Liver (tissue), 3 donors: ENCODE data around the gene TFDP1.

Source experiments
- RXRA ChIP-seq, 2 donors: IDR thresholded peaks; 2 replicates each; pipeline ENCODE4 v1.6.1; 2017 to 2018; ENCODE audit warnings: antibody characterized with exemption in 2 of 2, mild to moderate bottlenecking in 1 of 2
- TF ChIP-seq, protein P1 (sequence below): fragments of 150-350 bp; IDR thresholded peaks from 2 replicates; pipeline ENCODE4 v1.5.1; 2017; ENCODE audit warnings: improper control_type of control experiment, low read depth, low read length; ENCODE audit not compliant: missing input control
- donor health status: healthy.
- donor health status: healthy.

DNA sequence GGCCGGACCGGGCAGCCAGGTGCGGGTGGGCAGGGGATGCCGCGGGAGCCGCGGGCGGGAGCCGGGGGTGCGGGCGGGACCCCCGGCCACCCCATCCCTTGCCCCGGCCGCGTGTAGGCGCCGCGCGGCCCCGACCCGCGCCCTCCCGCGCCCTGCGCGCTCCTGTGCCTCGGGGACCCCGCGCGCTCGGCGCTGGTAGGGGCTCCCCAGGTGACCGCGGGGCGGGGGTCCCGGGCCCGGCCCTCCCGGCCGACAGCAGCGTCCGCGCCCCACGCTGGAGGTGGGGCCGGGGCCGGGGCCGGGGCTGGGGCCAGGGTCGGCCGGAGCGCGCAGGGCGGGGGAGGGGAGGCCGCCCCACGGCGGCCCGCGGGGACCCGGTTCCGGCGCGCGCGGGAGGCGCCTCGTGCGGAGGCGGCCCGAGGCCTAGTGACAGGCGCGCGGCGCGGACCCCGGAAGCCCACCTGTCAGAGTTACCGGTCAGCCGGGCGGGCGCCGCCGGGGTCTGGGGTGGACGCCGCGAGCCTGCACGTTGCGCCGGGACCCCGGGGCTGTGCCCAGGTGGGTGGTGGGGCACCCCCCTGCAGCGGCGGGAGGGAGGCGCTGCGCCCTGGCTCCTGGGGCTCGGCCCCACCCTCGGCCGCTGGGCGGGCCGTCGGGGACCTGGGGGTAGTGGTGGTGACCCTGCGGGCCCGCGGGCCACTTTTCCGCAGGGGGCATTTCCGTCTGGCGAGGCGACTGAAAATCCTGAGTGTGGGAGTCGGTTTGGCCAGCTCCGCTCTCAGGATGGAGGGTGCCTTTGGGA, 518 bp downstream of the TFDP1 start:
- TF ChIP-seq, protein P1, sequence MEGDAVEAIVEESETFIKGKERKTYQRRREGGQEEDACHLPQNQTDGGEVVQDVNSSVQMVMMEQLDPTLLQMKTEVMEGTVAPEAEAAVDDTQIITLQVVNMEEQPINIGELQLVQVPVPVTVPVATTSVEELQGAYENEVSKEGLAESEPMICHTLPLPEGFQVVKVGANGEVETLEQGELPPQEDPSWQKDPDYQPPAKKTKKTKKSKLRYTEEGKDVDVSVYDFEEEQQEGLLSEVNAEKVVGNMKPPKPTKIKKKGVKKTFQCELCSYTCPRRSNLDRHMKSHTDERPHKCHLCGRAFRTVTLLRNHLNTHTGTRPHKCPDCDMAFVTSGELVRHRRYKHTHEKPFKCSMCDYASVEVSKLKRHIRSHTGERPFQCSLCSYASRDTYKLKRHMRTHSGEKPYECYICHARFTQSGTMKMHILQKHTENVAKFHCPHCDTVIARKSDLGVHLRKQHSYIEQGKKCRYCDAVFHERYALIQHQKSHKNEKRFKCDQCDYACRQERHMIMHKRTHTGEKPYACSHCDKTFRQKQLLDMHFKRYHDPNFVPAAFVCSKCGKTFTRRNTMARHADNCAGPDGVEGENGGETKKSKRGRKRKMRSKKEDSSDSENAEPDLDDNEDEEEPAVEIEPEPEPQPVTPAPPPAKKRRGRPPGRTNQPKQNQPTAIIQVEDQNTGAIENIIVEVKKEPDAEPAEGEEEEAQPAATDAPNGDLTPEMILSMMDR = no peak
- TF ChIP-seq RXRA (IDR thresholded peaks at IDR 0.05) = no peak
